WI38 (cell line): ENCODE data around the gene OR4E1.
"Not testable (repeated sequence)": the region's sequence is repeated elsewhere in the genome, so short reads cannot be mapped to it uniquely, and the experiment has no call there.

Source experiments
- H3K4me3 ChIP-seq: 2 replicates; pipeline ENCODE4 v1.5.1; 2011; ENCODE audit warnings: low read depth, mild to moderate bottlenecking, control low read depth, low read length
- CTCF ChIP-seq: IDR thresholded peaks from 2 replicates; pipeline ENCODE4 v1.5.1; 2012; ENCODE audit warnings: low read depth, mild to moderate bottlenecking, control low read depth, low read length

Gene OR4E1

GRCh38 chr14:21703357-21704326 lies 30.0 kb upstream of the OR4E1 start:
- TF ChIP-seq CTCF = no peak
- H3K4me3 ChIP-seq = no peak overlapping the region

- TF ChIP-seq CTCF = no peak
Observed at GRCh38 chr14:21702316-21702715, 28.7 kb upstream of the OR4E1 start.

GRCh38 chr14:21699551-21699950 lies 25.9 kb upstream of the OR4E1 start:
- no peak overlapping the region for H3K4me3 ChIP-seq
- no peak for TF ChIP-seq CTCF

More at GRCh38 chr14:21702316-21702715, 28.7 kb upstream of the OR4E1 start:
- no peak overlapping the region for H3K4me3 ChIP-seq

GRCh38 chr14:21698538-21698937 lies 24.9 kb upstream of the OR4E1 start:
- H3K4me3 ChIP-seq = not testable (repeated sequence)

- H3K4me3 ChIP-seq = not testable (repeated sequence)
Observed at GRCh38 chr14:21697662-21698061, 24.0 kb upstream of the OR4E1 start.

GRCh38 chr14:21694425-21694824 lies 20.8 kb upstream of the OR4E1 start:
- TF ChIP-seq CTCF = no peak
- no peak overlapping the region for H3K4me3 ChIP-seq

GRCh38 chr14:21686468-21686867 lies 12.8 kb upstream of the OR4E1 start:
- no peak for TF ChIP-seq CTCF
- H3K4me3 ChIP-seq = no peak overlapping the region

GRCh38 chr14:21680072-21680471 lies 6.5 kb upstream of the OR4E1 start:
- H3K4me3 ChIP-seq = no peak overlapping the region
- no peak for TF ChIP-seq CTCF
